ENCODE data around the gene SELENOO.
"Not testable (repeated sequence)": the region's sequence is repeated elsewhere in the genome, so short reads cannot be mapped to it uniquely, and the experiment has no call there.

The SELENOO gene

GRCh38 chr22:50201191-50202129, 649 bp downstream of the SELENOO start:
- no peak for DNase-seq

- no peak for DNase-seq
Measured at GRCh38 chr22:50202130-50202666, 1.4 kb downstream of the SELENOO start.

DNA sequence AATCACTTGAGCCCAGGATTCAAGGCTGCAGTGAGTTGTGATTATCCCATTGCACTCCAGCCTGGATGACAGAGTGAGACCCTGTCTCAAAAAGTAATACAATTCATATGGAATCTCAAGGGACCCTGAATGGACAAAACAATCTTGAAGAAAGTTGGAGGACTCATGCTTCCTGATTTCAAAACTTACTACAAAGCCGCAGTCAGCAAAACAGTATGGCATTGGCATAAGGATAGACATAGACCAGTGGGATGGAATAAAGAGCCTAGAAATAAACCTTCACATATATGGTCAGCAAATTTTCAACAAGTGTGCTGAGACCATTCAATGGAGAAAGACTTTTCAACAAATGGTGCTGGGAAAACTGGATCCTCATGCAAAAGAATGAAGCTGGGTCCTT, 2.5 kb downstream of the SELENOO start:
- no peak for DNase-seq

DNA sequence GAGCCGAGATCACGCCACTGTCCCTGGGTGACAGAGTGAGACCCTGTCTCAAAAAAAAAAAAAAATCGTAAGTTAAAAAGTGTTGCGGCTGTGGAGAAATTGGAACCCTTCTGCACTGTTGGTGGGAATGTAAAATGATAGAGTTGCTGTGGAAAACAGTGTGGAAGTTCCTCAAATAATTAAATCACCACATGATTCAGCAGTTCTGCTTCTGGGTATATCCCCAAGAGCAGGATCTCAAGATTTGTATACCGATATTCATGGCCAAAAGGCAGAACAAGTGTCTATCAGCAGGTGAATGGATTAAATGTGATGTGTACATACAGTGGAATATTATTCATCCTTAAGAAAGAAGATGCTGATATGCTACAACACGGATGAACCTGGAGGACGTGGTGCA, 3.8 kb downstream of the SELENOO start:
- no peak for DNase-seq

DNA sequence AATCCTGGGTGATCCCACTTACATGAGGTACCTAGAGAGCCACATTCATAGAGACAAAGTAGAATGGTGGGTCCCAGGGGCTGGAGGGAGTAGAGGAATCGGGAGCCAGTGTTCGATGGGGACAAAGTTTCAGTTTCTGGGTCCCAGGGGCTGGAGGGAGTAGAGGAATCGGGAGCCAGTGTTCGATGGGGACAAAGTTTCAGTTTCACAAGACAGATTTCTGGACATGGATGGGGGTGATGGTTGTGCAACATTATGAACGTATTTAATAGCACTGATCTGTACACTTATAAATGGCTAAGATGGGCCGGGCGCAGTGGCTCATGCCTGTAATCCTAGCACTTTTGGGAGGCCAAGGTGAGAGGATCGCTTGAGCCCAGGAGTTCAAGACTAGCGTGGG, 4.2 kb downstream of the SELENOO start:
- DNase-seq: not testable (repeated sequence)

- no peak for DNase-seq
Measured at GRCh38 chr22:50205781-50206569, 5.2 kb downstream of the SELENOO start.

DNA sequence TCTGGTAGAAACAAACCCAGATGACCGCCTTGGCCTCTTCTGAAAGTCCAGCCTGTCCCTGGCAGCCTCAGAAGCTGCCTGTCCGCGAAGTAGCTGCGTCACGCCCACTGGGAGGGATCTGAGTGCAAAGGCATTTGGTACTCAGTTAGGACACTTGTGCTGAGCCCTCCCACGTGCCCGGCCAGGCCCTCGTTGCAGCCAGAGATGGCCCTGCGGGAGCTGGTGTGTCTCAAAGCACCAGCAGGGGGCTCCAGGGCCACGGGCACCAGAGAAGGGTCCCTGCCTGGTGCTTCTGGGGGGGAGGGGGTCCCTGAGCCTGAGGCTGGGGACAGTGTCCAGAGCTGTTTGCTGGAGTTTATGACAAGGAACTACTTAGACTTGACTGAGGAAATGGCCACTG, 5.8 kb downstream of the SELENOO start:
- no peak for DNase-seq

- DNase-seq: no peak
Measured at GRCh38 chr22:50207383-50208140, 6.8 kb downstream of the SELENOO start.

- no peak for DNase-seq
Measured at GRCh38 chr22:50208430-50208938, 7.7 kb downstream of the SELENOO start.

GRCh38 chr22:50208939-50209892, 8.4 kb downstream of the SELENOO start:
- DNase-seq: no peak

DNA sequence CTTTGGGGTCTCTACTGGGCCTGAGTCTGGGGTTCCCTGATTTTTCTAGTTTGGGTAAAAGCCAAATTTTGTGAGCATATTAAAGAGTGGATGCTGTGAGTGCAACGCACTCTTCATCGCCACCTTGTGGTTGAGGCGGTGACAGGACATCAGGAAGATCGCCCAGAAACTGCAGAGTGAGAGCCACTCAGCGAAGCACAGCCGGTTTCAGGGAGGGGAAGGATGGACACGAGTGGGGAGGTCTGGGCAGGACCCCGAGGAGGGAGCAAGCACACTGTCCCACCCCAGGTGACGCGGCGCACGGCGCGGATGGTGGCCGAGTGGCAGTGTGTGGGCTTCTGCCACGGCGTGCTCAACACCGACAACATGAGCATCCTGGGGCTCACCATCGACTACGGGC, 9.1 kb downstream of the SELENOO start:
- DNase-seq: peak; percentile 82

- DNase-seq: no peak
Measured at GRCh38 chr22:50210378-50211139, 9.7 kb downstream of the SELENOO start.

- DNase-seq: no peak
Measured at GRCh38 chr22:50211147-50211546, 10.3 kb downstream of the SELENOO start.

DNA sequence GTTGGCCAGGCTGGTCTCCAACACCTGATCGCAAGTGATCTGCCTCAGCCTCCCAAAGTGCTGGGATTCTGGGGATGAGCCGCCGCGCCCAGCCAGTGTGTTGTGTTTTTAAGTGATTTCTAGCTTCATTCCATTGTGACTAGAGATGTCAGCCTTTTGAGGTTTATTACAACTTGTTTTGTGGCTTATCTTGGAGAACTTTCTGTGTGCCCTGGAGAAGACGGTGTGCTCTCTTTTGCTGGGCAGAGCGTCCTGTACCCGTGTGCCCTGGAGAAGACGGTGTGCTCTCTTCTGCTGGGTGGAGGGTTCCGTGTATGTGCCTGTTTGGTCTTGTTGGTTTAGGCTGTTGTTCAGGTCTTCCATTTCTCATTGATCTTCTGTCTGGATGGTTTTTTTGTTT, 12.5 kb downstream of the SELENOO start:
- no peak for DNase-seq

- DNase-seq: no peak
Measured at GRCh38 chr22:50215297-50216054, 14.7 kb downstream of the SELENOO start.

DNA sequence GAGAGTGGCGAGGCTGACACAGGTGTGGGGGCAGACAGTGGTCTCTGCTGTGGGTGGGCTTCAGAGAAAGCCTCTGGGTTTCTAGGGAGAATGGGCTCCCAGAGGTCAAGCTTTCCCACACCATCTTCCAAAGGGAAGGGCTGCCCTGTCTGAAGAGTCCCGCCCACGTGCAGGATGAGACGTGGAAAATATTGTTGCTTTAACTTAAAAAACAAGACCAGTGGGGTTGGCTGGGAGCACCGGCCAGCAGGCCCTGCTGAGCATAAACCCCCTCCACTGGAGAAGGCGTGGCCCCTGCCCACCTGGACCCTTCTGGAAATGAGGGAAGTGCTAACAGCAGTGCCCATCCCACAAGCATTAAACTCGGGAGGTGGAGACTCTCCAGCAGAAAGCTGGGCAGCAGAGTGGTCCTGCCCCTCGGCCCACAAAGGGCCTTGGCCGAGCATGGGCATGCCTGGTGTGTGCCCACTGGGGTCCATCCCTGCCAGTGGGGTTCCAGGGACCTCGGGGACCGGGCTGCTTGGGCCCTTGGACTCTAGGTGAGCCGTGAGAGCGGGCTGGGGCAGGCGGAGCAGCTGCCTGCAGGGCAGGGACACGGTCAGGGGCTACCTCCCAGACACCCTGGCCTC, 15.4 kb downstream of the SELENOO start:
- no peak for DNase-seq

- DNase-seq: no peak
Measured at GRCh38 chr22:50216684-50217520, 16.1 kb downstream of the SELENOO start.

DNA sequence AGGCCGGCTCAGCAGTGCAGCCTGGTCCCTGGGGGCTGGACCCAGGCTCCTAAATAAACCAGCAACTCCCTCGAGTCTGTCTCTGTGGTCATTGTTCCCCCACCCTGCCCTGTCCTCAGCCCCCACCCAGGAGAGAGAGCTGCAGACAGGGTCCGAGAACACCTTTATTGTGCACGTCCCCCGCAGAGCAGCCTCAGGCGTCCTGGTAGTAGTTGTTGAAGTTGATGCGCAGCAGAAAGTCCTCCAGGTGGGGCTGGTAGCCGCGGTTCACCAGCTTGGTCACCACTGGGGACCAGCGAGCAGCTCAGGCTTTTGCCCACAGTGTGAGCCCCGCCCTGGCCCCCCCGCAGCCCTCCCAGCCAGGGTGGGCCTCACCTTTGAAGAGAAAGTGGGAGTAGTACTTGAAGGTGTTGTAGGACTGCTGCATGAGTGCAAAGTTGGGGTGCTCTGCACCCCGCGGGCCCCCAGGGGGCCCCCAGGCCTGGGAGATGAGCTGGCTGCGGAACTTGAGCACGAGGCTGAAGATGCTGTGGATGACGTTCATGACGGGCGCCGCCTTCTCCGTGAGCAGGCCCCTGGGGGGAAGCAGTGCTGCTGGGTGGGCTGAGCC, 16.8 kb downstream of the SELENOO start:
- DNase-seq: no peak
